Smooth muscle cell (in vitro differentiated cells): ENCODE data around the gene ACSM3. TPM values are rescaled to one million over a fixed set of nuclear protein-coding genes. Genes with fewer than 3 reads are reported as not detected.

Experiments
- DNase-seq: peaks from one replicate; lab custom pipeline; 2025; ENCODE audit not compliant: unreplicated experiment; lab: John Stamatoyannopoulos, UW
- H2AFZ ChIP-seq: fragments of 200-600 bp; sonication (generic); 2 replicates; pipeline ENCODE4 v1.6.0; 2016; ENCODE audit warnings: antibody characterized with exemption, low read depth, mild to moderate bottlenecking
- H3F3A ChIP-seq: fragments of 200-600 bp; sonication (generic); 2 replicates; pipeline ENCODE4 v1.6.0; 2017; ENCODE audit warnings: antibody characterized with exemption, low read depth
- H3K27ac ChIP-seq: fragments of 200-600 bp; sonication (generic); 2 replicates; pipeline ENCODE4 v1.5.1; 2016; ENCODE audit warnings: low read depth, mild to moderate bottlenecking
- H3K27me3 ChIP-seq: fragments of 200-600 bp; sonication (generic); 2 replicates; pipeline ENCODE4 v1.6.1; 2016; ENCODE audit warnings: low read depth, mild to moderate bottlenecking
- H3K36me3 ChIP-seq: fragments of 200-600 bp; sonication (generic); 2 replicates; pipeline ENCODE4 v1.5.1; 2016; ENCODE audit warnings: low read depth
- H3K4me1 ChIP-seq: fragments of 200-600 bp; sonication (generic); 2 replicates; pipeline ENCODE4 v1.5.1; 2016; ENCODE audit warnings: low read depth
- H3K4me2 ChIP-seq: fragments of 200-600 bp; sonication (generic); 2 replicates; pipeline ENCODE4 v1.6.0; 2016; ENCODE audit warnings: mild to moderate bottlenecking
- H3K4me3 ChIP-seq: fragments of 200-600 bp; sonication (generic); 2 replicates; pipeline ENCODE4 v1.5.1; 2016; ENCODE audit warnings: mild to moderate bottlenecking
- H3K79me2 ChIP-seq: fragments of 200-600 bp; sonication (generic); 2 replicates; pipeline ENCODE4 v1.6.0; 2016; ENCODE audit warnings: low read depth, mild to moderate bottlenecking
- H3K9ac ChIP-seq: fragments of 200-600 bp; sonication (generic); 2 replicates; pipeline ENCODE4 v1.6.0; 2016; ENCODE audit warnings: low read depth
- H3K9me3 ChIP-seq: fragments of 200-600 bp; sonication (generic); replicated peaks from 2 replicates; pipeline ENCODE4 v1.5.1; 2016; ENCODE audit warnings: low read depth
- H4K20me1 ChIP-seq: fragments of 200-600 bp; sonication (generic); 2 replicates; pipeline ENCODE4 v1.6.0; 2016; ENCODE audit warnings: low read depth
- WGBS: methylation state at CpG from one replicate; pipeline ENCODE4 v1.1.7; 2016; ENCODE audit warnings: low lambda C conversion rate; 5-methylcytosine and 5-hydroxymethylcytosine counted together
- polyA plus RNA-seq: library from polyadenylated mRNA; unstranded; fragments of >200 nt; fragmentation: Nextera tagmentation; extraction: Ambion mirVana; gene quantifications from 2 replicates; pipeline ENCODE4 v1.2.1, GENCODE V29; 2016
- total RNA-seq: library from RNA; depleted of rRNA; stranded (reverse); fragments of >200 nt; gene quantifications from 2 replicates; pipeline ENCODE4 v1.2.3, GENCODE V29; 2014
- TF ChIP-seq, protein P1 (sequence below): fragments of 200-600 bp; sonication (generic); IDR thresholded peaks from 2 replicates; pipeline ENCODE4 v1.5.1; 2017; ENCODE audit warnings: borderline replicate concordance, mild to moderate bottlenecking, antibody characterized with exemption; ENCODE audit not compliant: insufficient read depth, poor library complexity, severe bottlenecking

Gene ACSM3
- total and polyA plus RNA-seq, 2 experiments from 2014 or later = 1.3 to 2.3 TPM

DNA sequence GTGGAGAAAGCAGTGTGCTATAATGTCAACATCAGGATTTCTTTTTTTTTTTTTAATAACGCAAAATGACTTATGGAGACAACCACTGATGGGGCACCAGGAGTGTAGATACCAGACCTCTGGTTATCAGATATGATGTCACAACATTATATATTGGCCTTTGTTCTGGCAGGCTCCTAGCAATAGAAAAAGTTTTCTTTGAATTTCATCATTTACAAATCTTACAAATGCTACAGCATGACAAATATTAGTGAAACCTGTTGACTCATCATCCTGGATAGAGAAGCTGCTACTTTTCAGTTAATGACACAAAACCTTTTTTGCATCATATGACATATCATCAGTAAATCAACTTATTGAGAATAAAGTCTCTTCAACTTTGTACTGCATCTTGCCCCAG lies 28.3 kb upstream of the ACSM3 start:
- WGBS = 100% methylated on average over 1 of the region's 1 CpG
- Histone ChIP-seq H3K4me1 (peaks cover 5% of the 10 kb centered on the region), H3K79me2 (peaks cover 25% of the 10 kb centered on the region), H3K4me2 (no peak overlapping the region), H4K20me1 (peaks cover 37% of the 10 kb centered on the region), H2AFZ (no peak overlapping the region), H3K9me3 (no peaks in the 10 kb centered on the region), H3K4me3 (no peak overlapping the region), H3F3A (no peaks in the 10 kb centered on the region), H3K27me3 (no peaks in the 10 kb centered on the region), H3K27ac (no peak overlapping the region), H3K9ac (no peak overlapping the region), H3K36me3 (peaks cover 20% of the 10 kb centered on the region)
- DNase-seq = no peak
- TF ChIP-seq, protein P1, sequence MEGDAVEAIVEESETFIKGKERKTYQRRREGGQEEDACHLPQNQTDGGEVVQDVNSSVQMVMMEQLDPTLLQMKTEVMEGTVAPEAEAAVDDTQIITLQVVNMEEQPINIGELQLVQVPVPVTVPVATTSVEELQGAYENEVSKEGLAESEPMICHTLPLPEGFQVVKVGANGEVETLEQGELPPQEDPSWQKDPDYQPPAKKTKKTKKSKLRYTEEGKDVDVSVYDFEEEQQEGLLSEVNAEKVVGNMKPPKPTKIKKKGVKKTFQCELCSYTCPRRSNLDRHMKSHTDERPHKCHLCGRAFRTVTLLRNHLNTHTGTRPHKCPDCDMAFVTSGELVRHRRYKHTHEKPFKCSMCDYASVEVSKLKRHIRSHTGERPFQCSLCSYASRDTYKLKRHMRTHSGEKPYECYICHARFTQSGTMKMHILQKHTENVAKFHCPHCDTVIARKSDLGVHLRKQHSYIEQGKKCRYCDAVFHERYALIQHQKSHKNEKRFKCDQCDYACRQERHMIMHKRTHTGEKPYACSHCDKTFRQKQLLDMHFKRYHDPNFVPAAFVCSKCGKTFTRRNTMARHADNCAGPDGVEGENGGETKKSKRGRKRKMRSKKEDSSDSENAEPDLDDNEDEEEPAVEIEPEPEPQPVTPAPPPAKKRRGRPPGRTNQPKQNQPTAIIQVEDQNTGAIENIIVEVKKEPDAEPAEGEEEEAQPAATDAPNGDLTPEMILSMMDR = no peak

DNA sequence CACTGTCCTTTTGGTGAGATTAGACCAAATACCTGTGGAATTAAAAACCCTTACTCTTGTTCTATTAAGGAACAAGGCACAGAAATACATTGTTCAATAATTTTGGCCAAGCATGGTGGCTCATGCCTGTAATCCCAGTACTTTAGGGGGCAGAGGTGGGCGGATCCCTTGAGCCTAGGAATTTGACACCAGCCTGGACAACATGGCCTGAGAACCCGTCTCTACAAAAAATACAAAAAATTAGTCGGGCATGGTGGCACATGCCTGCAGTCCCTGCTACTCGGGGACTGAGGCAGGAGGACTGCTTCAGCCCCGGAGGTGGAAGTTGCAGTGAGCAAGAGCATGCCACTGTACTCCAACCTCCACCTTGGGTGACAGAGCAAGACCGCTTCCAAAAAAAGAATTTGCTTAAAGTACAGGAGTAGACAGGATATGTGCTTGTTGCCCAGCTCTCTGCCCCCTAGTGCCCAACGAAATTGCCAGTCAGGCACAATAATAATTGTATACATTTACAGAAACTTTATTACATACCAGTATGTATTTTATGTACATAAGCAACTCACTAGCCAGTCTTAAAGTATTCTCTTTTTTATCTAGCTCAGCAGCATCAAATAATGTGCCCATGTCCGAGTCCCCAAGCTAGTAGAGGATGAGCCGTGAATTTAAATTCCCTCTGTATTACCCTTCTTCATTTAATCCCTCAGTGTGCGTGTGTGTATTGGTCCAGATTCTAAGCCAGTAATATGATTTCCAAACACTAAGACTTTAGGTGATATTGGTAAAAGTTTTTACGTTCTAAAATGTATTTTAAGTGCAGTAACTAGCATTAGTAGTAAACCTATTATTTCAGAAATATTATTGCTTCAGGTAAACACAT lies 23.6 kb upstream of the ACSM3 start:
- H3K27ac ChIP-seq = peak overlapping the region; percentile 94
- H3K79me2 ChIP-seq = peaks cover 32% of the 10 kb centered on the region
- no peaks in the 10 kb centered on the region for H3K9me3 ChIP-seq
- TF ChIP-seq, protein P1 = peak; percentile 18
- H3K9ac ChIP-seq = peak overlapping the region; percentile 98
- H4K20me1 ChIP-seq = peaks cover 43% of the 10 kb centered on the region
- H3K36me3 ChIP-seq = peaks cover 20% of the 10 kb centered on the region
- H2AFZ ChIP-seq = no peak overlapping the region
- H3F3A ChIP-seq = no peaks in the 10 kb centered on the region
- peak overlapping the region; percentile 91 for H3K4me2 ChIP-seq
- no peaks in the 10 kb centered on the region for H3K27me3 ChIP-seq
- H3K4me1 ChIP-seq = peaks cover 7% of the 10 kb centered on the region
- no peak for DNase-seq
- 77% methylated on average over 11 of the region's 11 CpGs for WGBS
- peak overlapping the region; percentile 98 for H3K4me3 ChIP-seq

DNA sequence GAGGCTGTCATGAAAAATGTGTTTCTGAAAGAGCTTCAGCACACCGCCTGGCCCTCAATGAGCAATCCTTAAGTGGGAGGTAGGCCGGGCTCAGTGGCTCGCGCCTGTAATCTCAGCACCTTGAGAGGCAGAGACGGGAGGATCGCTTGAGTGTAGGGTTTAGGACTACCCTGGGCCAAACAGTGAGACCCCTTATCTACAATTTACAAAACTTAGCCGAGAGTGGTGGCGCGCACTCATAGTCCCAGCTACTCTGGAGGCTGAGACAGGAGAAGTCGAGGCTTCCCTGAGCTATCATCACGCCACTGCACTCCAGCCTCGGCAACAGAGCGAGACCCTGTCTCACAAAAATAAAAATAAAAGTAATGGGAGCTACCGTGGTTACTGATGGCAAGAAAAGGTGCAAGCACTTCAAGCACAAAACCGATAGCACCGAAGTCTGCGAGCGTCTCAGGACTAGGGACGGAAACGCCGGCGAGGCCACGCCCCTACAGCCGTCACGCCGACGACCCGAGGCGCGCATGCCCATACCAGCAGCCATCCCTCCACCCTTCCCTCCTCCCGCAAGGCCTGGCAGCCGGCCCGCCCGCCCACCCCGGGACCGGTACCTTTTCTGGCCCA lies 22.8 kb upstream of the ACSM3 start:
- 1% methylated on average over 35 of the region's 36 CpGs for WGBS
- Histone ChIP-seq H3K27ac (peak overlapping the region; percentile 94), H3K4me2 (peak overlapping the region; percentile 91), H3F3A (no peaks in the 10 kb centered on the region), H3K9ac (peak overlapping the region; percentile 98), H3K9me3 (no peaks in the 10 kb centered on the region), H2AFZ (peak overlapping the region; percentile 100), H3K4me3 (peak overlapping the region; percentile 98), H3K27me3 (no peaks in the 10 kb centered on the region), H3K4me1 (peaks cover 7% of the 10 kb centered on the region), H3K36me3 (peaks cover 16% of the 10 kb centered on the region), H3K79me2 (peaks cover 32% of the 10 kb centered on the region), H4K20me1 (peaks cover 40% of the 10 kb centered on the region)
- TF ChIP-seq, protein P1 = no peak
- peak; percentile 76 for DNase-seq
